PC-9 (cell line): ENCODE results near the gene RIPOR2. TPM values are rescaled to one million over a fixed set of nuclear protein-coding genes. Genes with fewer than 3 reads are reported as not detected.

ENCODE experiments used
- BruUV-seq: library from RNA; stranded (reverse); fragments of 400-500 nt; replicated peaks from 2 replicates; lab custom pipeline; 2021; lab: Mats Ljungman, UMichigan
- CTCF ChIA-PET: fragments of 300-600 bp; sonication (Branson Sonifier 250); formaldehyde crosslinking; loops from one replicate; lab custom pipeline; 2022; ENCODE audit warnings: antibody characterized with exemption; lab: Charles Lee
- POLR2A ChIA-PET: fragments of 300-600 bp; sonication (Branson Sonifier 250); formaldehyde crosslinking; loops from one replicate; lab custom pipeline; 2022; ENCODE audit warnings: antibody characterized with exemption; ENCODE audit not compliant: unreplicated experiment; lab: Charles Lee
- DNase-seq, 2 experiments: peaks; one replicate each; pipeline versions ENCODE4 v3.0.0 to v3.0.0-alpha.2; 2015 to 2022; ENCODE audit warnings: mixed read lengths in 1 of 2
- H2AFZ ChIP-seq: fragments of 200-600 bp; sonication (generic); 2 replicates; pipeline ENCODE4 v1.8.1; 2017; ENCODE audit warnings: antibody characterized with exemption
- H3F3A ChIP-seq: fragments of 200-600 bp; sonication (generic); 2 replicates; pipeline ENCODE4 v1.8.1; 2017; ENCODE audit warnings: antibody characterized with exemption, mild to moderate bottlenecking, low read depth; ENCODE audit not compliant: insufficient read depth
- H3K27ac ChIP-seq: fragments of 200-600 bp; sonication (generic); 2 replicates; pipeline ENCODE4 v1.6.1; 2016; ENCODE audit warnings: mixed run types
- H3K27me3 ChIP-seq: fragments of 200-600 bp; sonication (generic); 2 replicates; pipeline ENCODE4 v1.6.1; 2016; ENCODE audit warnings: low read depth, mixed run types; ENCODE audit not compliant: insufficient read depth
- H3K36me3 ChIP-seq: fragments of 200-600 bp; sonication (generic); 2 replicates; pipeline ENCODE4 v1.6.1; 2016; ENCODE audit warnings: low read depth, mixed run types
- H3K4me1 ChIP-seq: fragments of 200-600 bp; sonication (generic); replicated peaks from 2 replicates; pipeline ENCODE4 v1.6.1; 2016; ENCODE audit warnings: mixed run types; ENCODE audit not compliant: insufficient read depth
- H3K4me2 ChIP-seq: fragments of 200-600 bp; sonication (generic); 2 replicates; pipeline ENCODE4 v1.6.1; 2017; ENCODE audit warnings: mixed run types
- H3K4me3 ChIP-seq: fragments of 200-600 bp; sonication (generic); 2 replicates; pipeline ENCODE4 v1.6.1; 2016; ENCODE audit warnings: mixed run types
- H3K79me2 ChIP-seq: fragments of 200-600 bp; sonication (generic); 2 replicates; pipeline ENCODE4 v1.6.1; 2017; ENCODE audit warnings: low read depth, mixed run types
- H3K9me2 ChIP-seq: fragments of 200-600 bp; sonication (generic); 2 replicates; pipeline ENCODE4 v1.8.1; 2017; ENCODE audit warnings: mild to moderate bottlenecking; ENCODE audit not compliant: insufficient read depth
- H3K9me3 ChIP-seq: fragments of 200-600 bp; sonication (generic); 2 replicates; pipeline ENCODE4 v1.8.1; 2016; ENCODE audit warnings: low read depth; ENCODE audit not compliant: insufficient read depth
- H4K20me1 ChIP-seq: fragments of 200-600 bp; sonication (generic); 2 replicates; pipeline ENCODE4 v1.8.1; 2017; ENCODE audit not compliant: insufficient read depth
- CTCF ChIP-seq: fragments of 200-600 bp; sonication (generic); conservative IDR thresholded peaks from 2 replicates; pipeline ENCODE4 v1.6.1; 2017; ENCODE audit warnings: mixed run types, antibody characterized with exemption, mild to moderate bottlenecking, moderate library complexity
- EZH2 ChIP-seq: fragments of 200-600 bp; sonication (generic); IDR thresholded peaks from 2 replicates; pipeline ENCODE4 v1.8.0; 2017; ENCODE audit warnings: antibody characterized with exemption, low read depth
- intact Hi-C: fragments of 100-400 bp; cut with micrococcal nuclease; formaldehyde crosslinking; loops from one replicate; pipeline ENCODE4 v1.10.0; 2022; ENCODE audit not compliant: unreplicated experiment
- total RNA-seq: library from RNA; stranded (reverse); gene quantifications from 2 replicates; pipeline ENCODE4 v1.2.3, GENCODE V29; 2021

The RIPOR2 gene
- total RNA-seq, 1 experiment from 2014 or later = 0.94 TPM

DNA sequence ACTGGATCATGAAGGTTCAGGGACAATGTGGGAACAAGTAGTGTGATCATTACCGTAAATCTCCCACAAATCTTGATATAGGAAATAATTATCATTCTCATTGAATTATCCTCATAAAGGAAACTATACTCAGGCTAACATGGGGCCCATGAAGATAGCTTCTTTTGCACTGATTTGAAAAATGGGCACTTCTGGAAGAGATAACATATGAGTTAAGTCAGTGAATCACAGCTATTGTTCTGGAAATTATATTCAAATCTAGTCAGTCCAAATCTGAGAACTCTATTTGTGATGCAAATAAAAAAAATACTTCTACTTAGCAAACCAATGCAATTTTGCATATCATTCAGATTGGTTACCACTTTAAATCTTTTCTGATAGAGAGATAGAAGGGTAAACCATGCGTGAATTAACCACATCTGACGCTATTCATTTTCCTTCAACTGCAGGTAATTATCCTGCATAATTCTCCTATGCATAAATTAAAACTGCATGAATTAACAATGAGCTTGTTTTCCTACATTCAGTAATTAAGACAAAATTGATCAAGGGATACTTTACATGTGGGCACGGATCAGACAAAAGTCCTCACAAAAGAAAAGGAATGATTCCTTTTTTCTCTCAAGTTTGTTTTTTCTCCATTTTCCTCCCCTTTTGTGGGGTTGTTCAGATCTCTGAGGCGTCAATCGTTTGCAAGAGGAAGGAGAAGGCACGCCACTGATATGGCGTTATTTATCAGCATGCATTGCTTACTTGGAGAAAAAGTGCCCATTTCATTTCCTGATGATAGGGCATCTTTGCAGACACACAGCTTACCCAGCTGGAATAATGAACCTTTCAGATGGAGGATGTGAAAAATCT lies 36.4 kb downstream of the RIPOR2 start:
- ChIA-PET CTCF (interaction anchor here (0.5 to 1.3 kb wide), 2 partner anchors 82 to 92 kb away, joined by 4 read pairs; no protein-coding TSS in a partner anchor), POLR2A (interaction anchor here (0.6 kb wide), 3 partner anchors 20 to 1204 kb away, joined by 3 to 4 read pairs (median 3); a partner anchor contains a TSS)
- intact Hi-C loops = no loop called here
- H2AFZ ChIP-seq = no peak overlapping the region
- no peaks in the 10 kb centered on the region for H3K27me3 ChIP-seq
- BruUV-seq = no TSS peak
- no peaks in the 10 kb centered on the region; the same call in 1 of the 2 replicates for H3K4me1 ChIP-seq
- no peaks in the 10 kb centered on the region for H3F3A ChIP-seq
- no peak overlapping the region for H3K4me3 ChIP-seq
- no peaks in the 10 kb centered on the region for H4K20me1 ChIP-seq
- TF ChIP-seq EZH2 (no peak), CTCF (no peak)
- H3K9me2 ChIP-seq = no peaks in the 10 kb centered on the region
- H3K36me3 ChIP-seq = no peaks in the 10 kb centered on the region
- H3K27ac ChIP-seq = no peak overlapping the region
- DNase-seq = no peak
- no peaks in the 10 kb centered on the region for H3K79me2 ChIP-seq
- H3K9me3 ChIP-seq = no peaks in the 10 kb centered on the region
- no peak overlapping the region for H3K4me2 ChIP-seq

DNA sequence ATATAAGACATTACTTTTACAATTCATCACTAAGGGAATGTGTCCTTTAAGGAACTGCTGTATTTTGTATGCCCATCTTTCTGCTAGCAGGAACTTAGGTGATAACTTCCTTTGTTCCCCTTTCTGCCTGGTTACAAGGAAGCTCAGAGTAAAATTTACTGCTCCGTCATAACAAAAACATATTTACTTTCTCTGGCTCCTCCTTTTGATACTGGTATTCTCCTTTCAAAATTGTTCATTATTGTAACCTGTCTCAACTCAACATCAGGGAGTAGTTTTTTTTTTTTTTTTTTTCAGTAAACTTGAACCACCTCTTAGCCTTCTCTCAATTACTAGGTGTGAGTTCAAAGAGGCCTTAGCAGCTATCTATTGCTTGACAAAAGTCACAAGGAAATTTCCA lies 37.1 kb downstream of the RIPOR2 start:
- no peaks in the 10 kb centered on the region for H4K20me1 ChIP-seq
- H3K27me3 ChIP-seq = no peaks in the 10 kb centered on the region
- no peaks in the 10 kb centered on the region for H3K79me2 ChIP-seq
- H3K4me1 ChIP-seq = no peaks in the 10 kb centered on the region; the same call in 1 of the 2 replicates
- intact Hi-C loops = no loop called here
- TF ChIP-seq CTCF (no peak), EZH2 (no peak)
- no peak overlapping the region for H3K4me3 ChIP-seq
- no peak overlapping the region for H3K4me2 ChIP-seq
- H3F3A ChIP-seq = no peaks in the 10 kb centered on the region
- H2AFZ ChIP-seq = no peak overlapping the region
- ChIA-PET CTCF (interaction anchor here (1.3 kb wide), 1 partner anchor 93 kb away, joined by 4 read pairs; no protein-coding TSS in a partner anchor), POLR2A (interaction anchor here (0.6 kb wide), 1 partner anchor 20 kb away, joined by 3 read pairs; no protein-coding TSS in a partner anchor)
- no peak for DNase-seq
- BruUV-seq = no TSS peak
- H3K27ac ChIP-seq = no peak overlapping the region
- H3K36me3 ChIP-seq = no peaks in the 10 kb centered on the region
- H3K9me2 ChIP-seq = no peaks in the 10 kb centered on the region
- no peaks in the 10 kb centered on the region for H3K9me3 ChIP-seq

DNA sequence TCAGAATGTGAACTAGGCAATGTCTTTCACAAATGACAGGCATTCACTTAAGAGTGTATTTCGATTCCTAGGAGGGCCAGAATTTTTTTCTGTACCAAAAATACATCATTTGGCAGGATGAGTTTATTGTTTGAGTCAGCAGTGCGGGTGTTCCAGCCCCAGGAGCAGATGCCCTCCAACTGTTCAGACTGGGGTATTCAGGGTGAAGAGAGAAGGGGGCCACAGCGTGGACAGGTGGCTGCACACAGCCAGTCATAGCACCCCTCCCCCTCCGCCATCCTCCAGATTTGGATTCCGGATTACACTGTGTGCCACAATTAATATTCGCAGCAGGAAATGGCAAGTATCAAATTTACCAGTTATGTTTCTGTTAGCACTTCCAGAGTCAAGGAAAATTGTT lies 38.6 kb downstream of the RIPOR2 start:
- no peaks in the 10 kb centered on the region for H3K27me3 ChIP-seq
- intact Hi-C loops = no loop called here
- no peaks in the 10 kb centered on the region for H4K20me1 ChIP-seq
- H3K4me1 ChIP-seq = no peaks in the 10 kb centered on the region
- no peaks in the 10 kb centered on the region for H3K9me2 ChIP-seq
- no peaks in the 10 kb centered on the region for H3F3A ChIP-seq
- no peak overlapping the region for H3K27ac ChIP-seq
- no peak overlapping the region for H3K4me3 ChIP-seq
- H3K4me2 ChIP-seq = no peak overlapping the region
- no peaks in the 10 kb centered on the region for H3K9me3 ChIP-seq
- ChIA-PET CTCF (no interaction called here), POLR2A (no interaction called here)
- no peak for DNase-seq
- no peaks in the 10 kb centered on the region for H3K36me3 ChIP-seq
- no peaks in the 10 kb centered on the region for H3K79me2 ChIP-seq
- H2AFZ ChIP-seq = no peak overlapping the region
- BruUV-seq = no TSS peak
- TF ChIP-seq CTCF (no peak), EZH2 (no peak)
